AG09309 (cell line): ENCODE results near the gene AZU1.

Experiments used
- DNase-seq: peaks from one replicate; pipeline ENCODE4 v3.0.0-alpha.2; 2010; ENCODE audit warnings: low read depth
- H3K4me3 ChIP-seq: 2 replicates; pipeline ENCODE4 v1.5.1; 2011; ENCODE audit warnings: mild to moderate bottlenecking, low read depth, low read length, moderate library complexity; ENCODE audit not compliant: control insufficient read depth
- CTCF ChIP-seq: IDR thresholded peaks from 2 replicates; pipeline ENCODE4 v1.5.1; 2011; ENCODE audit warnings: mild to moderate bottlenecking, low read depth, low read length, inconsistent platforms; ENCODE audit not compliant: insufficient read depth, control insufficient read depth; ENCODE audit errors: missing control alignments

AZU1 gene

GRCh38 chr19:810883-811489 lies 16.7 kb upstream of the AZU1 start:
- no peak for TF ChIP-seq CTCF
- no peak for DNase-seq
- no peak overlapping the region for H3K4me3 ChIP-seq

GRCh38 chr19:811506-812048 lies 16.1 kb upstream of the AZU1 start:
- DNase-seq: no peak
- H3K4me3 ChIP-seq: no peak overlapping the region
- TF ChIP-seq CTCF: no peak

GRCh38 chr19:812049-812746 lies 15.4 kb upstream of the AZU1 start:
- no peak for DNase-seq
- no peak overlapping the region for H3K4me3 ChIP-seq
- no peak for TF ChIP-seq CTCF

GRCh38 chr19:812747-813218 lies 14.9 kb upstream of the AZU1 start:
- TF ChIP-seq CTCF: no peak
- no peak for DNase-seq

GRCh38 chr19:813219-814151 lies 14.2 kb upstream of the AZU1 start:
- no peak for TF ChIP-seq CTCF
- H3K4me3 ChIP-seq: no peak overlapping the region
- DNase-seq: no peak

More at GRCh38 chr19:812747-813218, 14.9 kb upstream of the AZU1 start:
- no peak overlapping the region for H3K4me3 ChIP-seq
